Forelimb muscle (tissue), 1 donor: Measurements from ENCODE around the gene CCDC92. TPM values are rescaled to one million over a fixed set of nuclear protein-coding genes. Genes with fewer than 3 reads are reported as not detected.

ENCODE experiments used
- DNase-seq: peaks from one replicate; pipeline ENCODE4 v3.0.0-alpha.2; 2013; ENCODE audit warnings: low read depth
- polyA plus RNA-seq: library from polyadenylated mRNA; unstranded; fragments of 120-200 nt; gene quantifications from one replicate; pipeline ENCODE4 v1.2.1, GENCODE V29; 2013; ENCODE audit not compliant: insufficient read length

Gene CCDC92
- polyA plus RNA-seq, 1 donor = 30.0 TPM

- no peak for DNase-seq
These were observed 3.7 kb upstream of the CCDC92 start for GRCh38 chr12:123976227-123976826.

- DNase-seq = no peak
These were observed 1.1 kb upstream of the CCDC92 start for GRCh38 chr12:123973552-123974341.

GRCh38 chr12:123971770-123972456 is 718 bp downstream of the CCDC92 start:
- DNase-seq = no peak

GRCh38 chr12:123971449-123971769 is 1.2 kb downstream of the CCDC92 start:
- DNase-seq = no peak

GRCh38 chr12:123967121-123967586 is 5.5 kb downstream of the CCDC92 start:
- DNase-seq = no peak

GRCh38 chr12:123966596-123966995 is 6.0 kb downstream of the CCDC92 start:
- no peak for DNase-seq

GRCh38 chr12:123965382-123965781 is 7.2 kb downstream of the CCDC92 start:
- DNase-seq = no peak

GRCh38 chr12:123963821-123964220 is 8.8 kb downstream of the CCDC92 start:
- no peak for DNase-seq

GRCh38 chr12:123962513-123962912 is 10.1 kb downstream of the CCDC92 start:
- DNase-seq = no peak

GRCh38 chr12:123961585-123962345 is 10.9 kb downstream of the CCDC92 start:
- DNase-seq = no peak

GRCh38 chr12:123960856-123961255 is 11.8 kb downstream of the CCDC92 start:
- no peak for DNase-seq

- no peak for DNase-seq
These were observed 12.4 kb downstream of the CCDC92 start for GRCh38 chr12:123960029-123960735.

GRCh38 chr12:123958876-123959275 is 13.8 kb downstream of the CCDC92 start:
- DNase-seq = no peak

GRCh38 chr12:123958462-123958861 is 14.2 kb downstream of the CCDC92 start:
- DNase-seq = no peak

GRCh38 chr12:123957196-123957595 is 15.4 kb downstream of the CCDC92 start:
- DNase-seq = no peak

GRCh38 chr12:123956249-123956648 is 16.4 kb downstream of the CCDC92 start:
- no peak for DNase-seq

- DNase-seq = no peak
These were observed 17.8 kb downstream of the CCDC92 start for GRCh38 chr12:123954647-123955350.

- DNase-seq = no peak
These were observed 20.6 kb downstream of the CCDC92 start for GRCh38 chr12:123952037-123952436.

GRCh38 chr12:123951467-123951866 is 21.2 kb downstream of the CCDC92 start:
- DNase-seq = no peak

GRCh38 chr12:123950476-123951349 is 21.9 kb downstream of the CCDC92 start:
- no peak for DNase-seq
